NCI-H2081 treated with DMSO at 0.1 percent for 48 hours (cell line): ENCODE measurements around the gene TSPYL2.

Source experiments
- DNase-seq: peaks from one replicate; lab custom pipeline; 2025; lab: John Stamatoyannopoulos, UW

The TSPYL2 gene

GRCh38 chrX:53080628-53081580 is 1.3 kb upstream of the TSPYL2 start:
- DNase-seq = no peak

- DNase-seq = no peak
Observed at GRCh38 chrX:53082773-53083616, 828 bp downstream of the TSPYL2 start.

DNA sequence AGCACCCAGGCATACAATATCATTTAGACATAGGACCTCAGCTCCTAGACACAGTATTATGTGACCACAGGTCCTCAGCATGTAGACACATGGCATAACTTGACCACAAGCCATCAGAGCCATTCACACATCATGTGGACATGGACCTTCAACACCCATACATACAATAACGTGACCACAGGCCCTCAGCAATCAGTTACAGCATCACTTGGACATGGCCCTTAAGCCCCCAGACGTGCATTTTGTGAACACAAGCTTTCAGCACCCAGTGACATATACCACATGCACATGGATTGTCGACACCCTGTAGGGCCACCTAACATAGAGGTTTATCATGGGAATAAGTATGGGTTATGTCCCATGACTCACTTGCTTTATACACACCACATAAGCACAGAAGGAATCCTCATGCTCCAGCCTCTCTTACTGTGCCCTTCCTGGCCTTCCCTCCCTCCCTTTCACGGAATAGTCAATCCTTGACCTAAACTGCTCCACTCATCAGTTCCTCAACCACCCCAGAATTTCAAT is 1.9 kb downstream of the TSPYL2 start:
- DNase-seq = no peak

DNA sequence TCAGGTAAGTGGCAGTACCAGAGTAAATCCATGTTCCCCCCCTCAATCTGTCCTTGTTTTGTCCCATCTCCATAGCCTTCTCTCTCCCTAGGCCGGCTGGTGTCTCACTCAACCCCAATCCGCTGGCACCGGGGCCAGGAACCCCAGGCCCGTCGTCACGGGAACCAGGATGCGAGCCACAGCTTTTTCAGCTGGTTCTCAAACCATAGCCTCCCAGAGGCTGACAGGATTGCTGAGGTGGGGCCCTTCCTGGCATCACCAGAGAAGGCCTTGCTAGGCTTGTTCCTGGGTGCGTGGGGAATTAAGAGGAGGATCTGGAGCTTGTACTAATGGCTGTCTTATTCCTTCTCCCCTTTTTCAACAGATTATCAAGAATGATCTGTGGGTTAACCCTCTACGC is 2.7 kb downstream of the TSPYL2 start:
- no peak for DNase-seq

DNA sequence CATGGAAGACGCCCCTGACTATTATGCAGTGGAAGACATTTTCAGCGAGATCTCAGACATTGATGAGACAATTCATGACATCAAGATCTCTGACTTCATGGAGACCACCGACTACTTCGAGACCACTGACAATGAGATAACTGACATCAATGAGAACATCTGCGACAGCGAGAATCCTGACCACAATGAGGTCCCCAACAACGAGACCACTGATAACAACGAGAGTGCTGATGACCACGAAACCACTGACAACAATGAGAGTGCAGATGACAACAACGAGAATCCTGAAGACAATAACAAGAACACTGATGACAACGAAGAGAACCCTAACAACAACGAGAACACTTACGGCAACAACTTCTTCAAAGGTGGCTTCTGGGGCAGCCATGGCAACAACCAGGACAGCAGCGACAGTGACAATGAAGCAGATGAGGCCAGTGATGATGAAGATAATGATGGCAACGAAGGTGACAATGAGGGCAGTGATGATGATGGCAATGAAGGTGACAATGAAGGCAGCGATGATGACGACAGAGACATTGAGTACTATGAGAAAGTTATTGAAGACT is 3.6 kb downstream of the TSPYL2 start:
- DNase-seq = no peak

DNA sequence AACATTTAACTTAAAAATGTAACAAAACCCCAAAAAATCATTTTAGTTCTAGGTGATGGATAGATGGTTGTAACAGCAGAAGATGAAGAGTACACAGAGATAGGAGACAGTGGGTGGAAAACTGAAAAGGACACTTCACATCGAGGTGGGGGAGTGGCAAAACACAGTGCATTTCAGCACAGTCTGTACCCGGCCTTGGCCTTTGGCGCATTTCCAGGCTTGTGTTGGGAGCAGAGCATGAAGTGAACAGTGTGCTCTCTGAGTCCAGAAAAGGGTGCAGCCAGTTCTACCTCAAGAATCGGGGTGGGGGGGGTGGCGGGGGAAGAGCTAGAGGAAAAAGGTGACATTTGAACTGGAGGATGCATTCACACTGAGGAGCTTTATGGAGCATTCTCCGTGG is 4.3 kb downstream of the TSPYL2 start:
- DNase-seq = no peak

- DNase-seq = no peak
Observed at GRCh38 chrX:53087388-53087831, 5.2 kb downstream of the TSPYL2 start.

DNA sequence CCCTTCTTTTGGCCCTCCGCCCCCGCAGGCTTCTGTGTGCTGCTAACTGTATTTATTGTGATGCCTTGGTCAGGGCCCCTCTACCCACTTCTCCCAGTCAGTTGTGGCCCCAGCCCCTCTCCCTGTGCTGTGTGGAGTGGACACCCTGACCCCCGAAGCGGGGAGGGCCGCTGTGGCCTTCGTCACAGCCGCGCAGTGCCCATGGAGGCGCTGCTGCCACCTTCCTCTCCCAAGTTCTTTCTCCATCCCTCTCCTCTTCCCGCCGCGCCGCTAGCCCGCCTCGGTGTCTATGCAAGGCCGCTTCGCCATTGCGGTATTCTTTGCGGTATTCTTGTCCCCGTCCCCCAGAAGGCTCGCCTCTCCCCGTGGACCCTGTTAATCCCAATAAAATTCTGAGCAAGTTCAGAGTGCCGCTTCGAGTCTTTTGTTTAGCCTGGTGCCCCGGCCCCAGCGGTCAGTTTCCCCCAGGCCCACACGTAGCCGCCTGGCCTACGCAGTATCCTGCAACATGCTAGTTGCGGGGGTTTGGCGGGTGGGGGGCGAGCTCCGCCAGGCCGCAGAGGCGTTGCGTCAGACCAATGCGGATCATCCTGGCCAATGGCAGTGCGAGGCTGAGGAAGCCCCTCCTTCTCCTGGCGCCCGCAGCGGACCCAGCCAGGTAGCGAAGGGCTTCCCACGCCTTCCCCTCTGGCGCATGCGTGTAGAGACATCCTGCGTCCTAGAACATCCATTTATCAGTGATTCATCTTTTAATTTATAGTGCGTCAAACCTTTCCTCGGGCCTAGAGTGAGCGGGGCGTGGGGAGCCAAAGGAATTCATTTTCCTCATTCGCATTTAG is 6.2 kb downstream of the TSPYL2 start:
- DNase-seq = peak; percentile 36

DNA sequence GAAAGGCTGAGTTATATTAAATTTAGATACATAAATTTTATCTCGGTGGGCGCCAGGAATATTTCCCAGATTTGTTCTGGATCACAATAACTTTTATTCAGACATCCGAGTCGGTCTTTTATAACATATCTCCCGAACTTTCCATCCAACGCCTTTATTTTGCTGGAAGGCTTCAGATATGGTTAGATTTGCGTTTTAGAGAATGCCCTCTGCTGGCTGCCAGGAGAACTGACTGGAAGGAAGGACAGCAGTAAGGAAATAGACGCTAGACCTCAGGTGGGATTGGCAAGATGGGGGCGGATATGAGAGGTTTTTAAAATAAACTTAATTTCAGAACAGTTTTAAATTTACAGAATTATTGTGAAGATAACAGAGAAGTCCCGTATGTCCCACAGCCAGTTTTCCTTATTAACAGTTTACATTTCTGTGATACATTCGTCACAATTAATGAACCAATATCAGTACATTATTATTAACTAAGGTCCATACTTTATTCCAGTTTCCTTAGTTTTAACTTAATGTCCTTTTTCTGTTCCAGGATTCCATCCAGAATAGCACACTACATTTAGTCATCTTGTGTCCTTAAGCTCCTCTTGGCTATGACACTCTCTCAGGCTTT is 7.2 kb downstream of the TSPYL2 start:
- no peak for DNase-seq

DNA sequence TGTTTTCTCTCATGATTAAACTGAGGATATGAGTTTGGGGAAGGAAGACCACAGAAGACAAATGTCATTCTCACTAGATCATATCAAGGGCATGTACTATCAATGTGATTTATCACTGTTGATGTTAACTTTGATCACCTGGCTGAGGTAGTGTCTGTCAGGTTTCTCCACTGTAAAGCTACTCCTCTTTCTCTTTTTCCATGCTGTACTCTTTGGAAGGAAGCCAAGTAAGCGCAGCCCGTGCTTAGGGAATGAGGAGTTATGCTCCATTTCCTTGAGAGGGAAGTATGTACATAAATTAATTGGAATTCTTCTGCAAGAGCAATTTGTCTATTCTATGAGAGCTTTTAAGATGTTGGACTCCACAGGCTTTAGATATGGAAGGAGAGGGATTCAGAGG is 7.8 kb downstream of the TSPYL2 start:
- no peak for DNase-seq

DNA sequence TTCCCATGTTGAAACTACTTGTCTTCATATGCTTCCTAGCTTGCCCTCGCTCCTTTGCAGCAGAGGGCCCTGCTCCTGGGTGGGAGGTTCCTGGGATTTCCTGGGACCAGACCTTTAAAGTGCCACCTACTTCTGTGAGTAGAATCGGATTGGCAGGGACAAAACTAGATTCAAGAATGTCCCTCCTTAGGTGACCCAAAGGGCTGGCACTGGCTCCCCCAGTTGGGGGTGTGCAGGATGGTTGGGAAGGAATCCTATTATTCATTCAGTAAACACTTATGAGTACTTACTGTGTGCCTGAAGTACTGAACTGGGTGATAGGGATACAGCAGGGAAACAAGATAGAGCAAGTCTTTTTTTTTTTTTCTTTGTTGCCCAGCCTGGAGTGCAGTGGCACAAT is 9.2 kb downstream of the TSPYL2 start:
- no peak for DNase-seq

GRCh38 chrX:53093177-53093655 is 11.0 kb downstream of the TSPYL2 start:
- DNase-seq = peak; percentile 47

DNA sequence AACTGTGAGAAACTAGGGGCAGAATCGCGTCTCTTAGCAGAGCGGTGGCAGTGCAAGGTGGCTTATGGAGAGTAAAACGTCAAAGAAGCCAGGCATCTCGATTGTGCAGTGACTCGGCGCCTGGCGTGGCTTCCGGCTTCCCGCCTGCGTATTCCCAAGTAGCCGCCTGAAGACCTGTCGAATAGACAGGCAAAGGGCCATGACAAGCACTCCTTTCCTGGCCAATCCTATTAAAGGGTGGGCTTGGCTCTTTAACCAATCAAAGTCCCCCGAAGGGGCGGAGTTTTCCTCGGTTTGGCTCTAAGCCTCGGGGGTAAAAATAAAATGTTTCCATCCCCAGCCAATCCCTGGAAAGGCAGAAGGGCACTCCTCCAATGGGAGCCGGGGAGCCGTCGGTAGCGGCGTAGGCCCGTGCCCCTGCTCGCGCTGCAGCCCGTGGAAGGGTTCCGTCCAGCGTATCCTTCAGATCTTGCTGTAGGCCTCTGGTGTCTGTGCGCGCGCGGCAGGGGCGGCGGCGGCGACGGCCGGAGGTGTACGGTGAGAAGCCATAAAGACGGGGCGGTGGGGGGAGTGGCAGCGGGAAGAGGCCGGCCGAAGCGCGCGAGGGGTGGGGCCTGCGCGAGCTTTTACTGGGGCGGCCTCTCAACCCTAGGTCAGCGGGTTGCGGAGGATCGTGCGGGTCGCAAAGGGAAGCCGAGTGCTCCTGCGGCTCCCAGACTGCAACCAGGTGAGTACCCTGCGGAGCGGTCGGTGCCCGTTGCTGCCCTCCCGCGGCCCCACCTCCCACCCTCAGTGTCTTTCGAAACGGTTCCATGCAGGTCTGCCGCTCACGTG is 11.8 kb downstream of the TSPYL2 start, which contains the start of gene KANTR:
TSS of gene KANTR (plus strand) at position 395 of the 834 bp plus-strand sequence. CDS start 30,131 bp downstream, outside the sequence.
- DNase-seq = peak; percentile 91

GRCh38 chrX:53094582-53094905 is 12.4 kb downstream of the TSPYL2 start:
- no peak for DNase-seq

GRCh38 chrX:53095796-53096195 is 13.6 kb downstream of the TSPYL2 start:
- no peak for DNase-seq

DNA sequence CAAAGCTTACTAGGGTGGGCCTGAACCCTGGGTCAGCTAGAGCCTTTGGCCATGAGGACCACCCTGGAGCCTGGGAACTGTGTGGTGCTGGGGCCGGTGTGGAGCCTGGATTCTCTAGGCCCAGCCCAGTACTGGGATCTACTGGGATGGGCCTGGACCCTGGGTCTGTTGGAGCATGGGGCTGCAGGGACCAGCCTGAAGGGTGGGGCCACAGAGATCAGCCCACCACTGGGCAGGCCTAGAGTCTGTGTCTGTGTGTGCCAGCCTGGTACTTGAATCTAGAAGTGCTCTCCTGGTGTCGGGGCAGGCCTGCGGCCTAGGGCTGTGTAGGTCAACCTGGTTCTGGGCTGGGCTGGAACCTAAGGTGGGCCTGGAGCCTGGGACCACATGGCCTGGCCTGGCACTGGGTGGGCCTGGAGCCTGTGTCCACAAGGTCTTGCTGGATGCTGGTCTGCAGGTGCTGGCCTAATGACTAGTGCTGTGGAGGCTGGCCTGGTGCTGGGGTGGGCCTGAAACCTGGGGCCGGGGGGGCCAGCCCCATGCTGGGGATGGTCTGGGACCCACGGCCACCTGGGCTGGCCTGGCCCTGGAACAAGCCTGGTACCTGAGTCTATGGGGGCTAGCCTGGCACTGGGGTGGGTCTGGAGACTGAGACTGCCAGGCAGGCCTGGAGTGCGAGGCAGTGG is 32.8 kb downstream of the TSPYL2 start:
- no peak for DNase-seq

DNA sequence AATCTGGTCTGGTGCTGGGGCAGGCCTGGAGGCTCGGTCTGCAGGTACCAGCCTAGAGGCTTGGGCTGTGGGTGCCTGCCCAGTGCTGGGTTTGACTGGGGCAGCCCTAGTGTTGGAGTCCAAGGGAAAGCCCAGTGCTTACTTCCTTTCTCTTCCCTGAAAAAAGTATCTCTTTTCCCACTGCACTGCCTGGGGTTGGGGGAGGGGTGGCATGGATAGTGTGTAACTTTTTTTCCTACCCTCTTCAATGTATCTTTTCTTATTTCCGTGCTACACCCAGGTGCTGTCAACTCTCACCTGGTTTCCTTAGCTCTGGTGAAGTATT is 33.3 kb downstream of the TSPYL2 start:
- no peak for DNase-seq

DNA sequence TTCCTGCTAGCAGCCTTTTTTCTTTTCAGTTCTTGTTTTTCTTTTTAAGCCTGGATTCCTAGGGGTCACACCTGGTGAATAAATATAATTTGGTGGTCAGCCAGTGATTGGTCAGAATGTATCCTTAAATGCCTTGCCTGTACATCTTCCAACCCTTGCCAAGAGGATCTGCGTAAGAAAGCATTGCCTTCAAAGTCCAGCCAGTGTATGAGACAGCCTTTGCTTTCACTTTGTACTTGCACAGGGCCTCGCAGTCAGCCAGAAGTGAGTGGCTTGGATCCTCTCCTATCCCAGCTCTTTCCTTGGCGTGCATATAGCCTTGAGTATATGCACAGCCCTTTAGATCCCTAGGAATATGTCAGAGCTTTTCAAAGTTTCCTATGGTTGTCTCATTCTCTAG is 33.9 kb downstream of the TSPYL2 start:
- DNase-seq = no peak

DNA sequence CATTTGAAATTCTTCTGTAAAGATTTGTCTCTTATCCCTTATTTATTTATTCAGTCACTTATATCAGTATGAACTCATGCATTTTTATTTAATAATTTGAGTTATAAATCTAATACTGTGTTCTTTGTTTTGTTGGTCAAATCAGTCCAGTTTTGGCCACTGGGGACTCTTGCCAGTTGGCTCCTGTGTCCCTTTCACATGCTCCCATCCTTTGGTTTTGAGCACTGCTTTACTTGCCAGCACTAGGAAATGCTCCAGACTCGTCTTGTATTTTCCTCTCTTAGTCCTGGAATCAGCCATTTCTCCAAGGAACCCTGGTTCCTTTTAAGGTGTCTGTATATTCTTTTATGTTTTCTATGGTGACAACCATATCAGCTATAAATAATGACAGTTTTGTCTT is 39.8 kb downstream of the TSPYL2 start:
- DNase-seq = no peak
